Activated CD4-positive, alpha-beta T cell treated with anti-CD3 and anti-CD28 coated beads, Interleukin-2, amount 10 ng/mL, durations not matched to agents 7 days and 5 days (primary cell): ENCODE data around the gene PLEKHH1. TPM values are rescaled to one million over a fixed set of nuclear protein-coding genes. Genes with fewer than 3 reads are reported as not detected.

Experiments used
- CTCF ChIA-PET: fragments of 350-600 bp; sonication (Branson Sonifier 250); formaldehyde crosslinking; loops from one replicate; lab custom pipeline; 2021; ENCODE audit warnings: antibody characterized with exemption; lab: Charles Lee
- POLR2A ChIA-PET: fragments of 350-600 bp; sonication (Branson Sonifier 250); formaldehyde crosslinking; loops from one replicate; lab custom pipeline; 2021; ENCODE audit warnings: antibody characterized with exemption; lab: Charles Lee
- DNase-seq: peaks from one replicate; pipeline ENCODE4 v3.0.0-alpha.2; 2020
- H3K27ac Mint-ChIP-seq: one replicate; pipeline ENCODE4 v1.8.0; 2021; ENCODE audit warnings: mild to moderate bottlenecking, moderate library complexity, mixed read lengths
- H3K27me3 Mint-ChIP-seq: one replicate; pipeline ENCODE4 v1.8.0; 2021; ENCODE audit warnings: mixed read lengths
- H3K36me3 Mint-ChIP-seq: one replicate; pipeline ENCODE4 v1.8.0; 2021; ENCODE audit warnings: low read depth, mixed read lengths
- H3K4me1 Mint-ChIP-seq: one replicate; pipeline ENCODE4 v1.8.0; 2021; ENCODE audit warnings: mixed read lengths
- H3K4me3 Mint-ChIP-seq: one replicate; pipeline ENCODE4 v1.8.0; 2021; ENCODE audit warnings: mild to moderate bottlenecking, moderate library complexity, mixed read lengths
- H3K9me3 Mint-ChIP-seq: one replicate; pipeline ENCODE4 v1.8.0; 2021; ENCODE audit warnings: mixed read lengths
- total RNA-seq, 2 experiments: library from RNA; stranded (reverse); gene quantifications; one replicate each; pipeline ENCODE4 v1.2.3, GENCODE V29; 2021

PLEKHH1 gene
- total RNA-seq, 2 experiments from 2014 or later: 0.29 to 0.50 TPM

DNA sequence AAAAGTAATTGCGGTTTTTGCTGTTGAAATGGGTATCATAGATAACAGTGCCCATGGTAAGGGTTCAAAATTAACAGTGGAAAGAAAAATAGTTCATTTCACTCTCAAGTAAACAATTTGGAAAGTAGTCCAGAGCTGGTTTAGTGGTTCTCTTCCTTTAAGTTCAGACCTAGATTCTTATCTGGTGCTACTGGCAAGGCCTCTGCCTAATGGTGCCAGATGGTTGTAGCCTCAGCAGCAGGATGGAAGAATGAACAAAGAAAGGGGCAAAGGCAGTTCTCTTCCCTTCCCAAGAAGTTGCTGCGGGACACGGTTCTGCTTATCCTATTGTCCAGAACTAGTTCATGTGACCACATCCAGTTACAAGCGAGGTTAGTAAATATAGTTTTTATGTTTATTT, 97.1 kb downstream of the PLEKHH1 start:
- H3K4me3 Mint-ChIP-seq: no peak overlapping the region
- no peaks in the 10 kb centered on the region for H3K4me1 Mint-ChIP-seq
- ChIA-PET CTCF (no interaction called here), POLR2A (no interaction called here)
- no peaks in the 10 kb centered on the region for H3K36me3 Mint-ChIP-seq
- H3K27me3 Mint-ChIP-seq: no peaks in the 10 kb centered on the region
- H3K27ac Mint-ChIP-seq: no peak overlapping the region
- DNase-seq: no peak
- no peaks in the 10 kb centered on the region for H3K9me3 Mint-ChIP-seq

- Mint-ChIP-seq H3K27me3 (no peaks in the 10 kb centered on the region), H3K9me3 (no peaks in the 10 kb centered on the region), H3K4me3 (no peak overlapping the region), H3K4me1 (no peaks in the 10 kb centered on the region), H3K27ac (no peak overlapping the region), H3K36me3 (no peaks in the 10 kb centered on the region)
- ChIA-PET POLR2A (no interaction called here), CTCF (interaction anchor here (0.8 kb wide), 1 partner anchor 1826 kb away, joined by 3 read pairs; no protein-coding TSS in a partner anchor)
- no peak for DNase-seq
These were observed 97.8 kb downstream of the PLEKHH1 start for GRCh38 chr14:67630938-67631337.

DNA sequence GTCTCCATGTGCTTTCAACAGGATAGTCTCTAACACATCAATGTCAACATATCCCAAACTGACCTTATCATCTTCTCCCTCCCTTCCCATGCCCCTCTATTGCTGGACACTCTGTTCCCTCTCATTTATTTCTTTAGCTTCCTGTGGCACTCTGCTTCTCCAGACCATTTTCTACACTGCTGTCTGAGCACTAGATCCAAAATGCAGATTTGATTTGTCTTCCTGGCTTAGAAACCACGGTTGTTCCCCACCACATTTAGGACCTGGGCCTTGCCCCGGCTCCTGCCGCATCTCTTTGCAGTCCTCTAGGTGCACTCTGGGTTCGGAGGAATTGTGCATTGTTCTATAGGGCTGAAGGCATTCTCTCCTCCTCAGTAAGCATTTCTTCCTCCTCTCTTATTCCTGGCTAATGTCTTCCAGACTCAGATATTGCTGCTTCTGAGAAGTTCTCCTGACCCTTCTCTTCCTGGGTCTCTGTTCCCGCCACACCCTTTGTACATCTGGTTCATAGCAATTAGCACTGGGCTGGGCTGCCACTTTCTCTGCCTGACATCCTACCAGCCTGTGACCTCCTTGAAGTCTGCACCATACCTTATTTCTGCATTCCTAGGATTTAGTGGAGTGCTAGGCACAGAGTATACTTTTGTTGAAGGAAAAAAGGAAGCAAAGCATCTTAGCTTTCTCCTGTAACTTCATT, 100.5 kb downstream of the PLEKHH1 start:
- no peak overlapping the region for H3K27ac Mint-ChIP-seq
- no peaks in the 10 kb centered on the region for H3K4me1 Mint-ChIP-seq
- H3K27me3 Mint-ChIP-seq: no peaks in the 10 kb centered on the region
- H3K9me3 Mint-ChIP-seq: no peaks in the 10 kb centered on the region
- no peaks in the 10 kb centered on the region for H3K36me3 Mint-ChIP-seq
- POLR2A ChIA-PET: interaction anchor here (0.6 kb wide), 1 partner anchor 19 kb away, joined by 4 read pairs; no protein-coding TSS in a partner anchor
- no peak for DNase-seq
- CTCF ChIA-PET: interaction anchor here (1.0 kb wide), 1 partner anchor 19 kb away, joined by 3 read pairs; no protein-coding TSS in a partner anchor
- H3K4me3 Mint-ChIP-seq: no peak overlapping the region

- no peaks in the 10 kb centered on the region for H3K9me3 Mint-ChIP-seq
- H3K27ac Mint-ChIP-seq: no peak overlapping the region
- H3K27me3 Mint-ChIP-seq: no peaks in the 10 kb centered on the region
- CTCF ChIA-PET: interaction anchor here (0.9 to 2.2 kb wide), 3 partner anchors 20 to 68 kb away, joined by 3 to 5 read pairs (median 3); no protein-coding TSS in a partner anchor
- H3K36me3 Mint-ChIP-seq: no peaks in the 10 kb centered on the region
- H3K4me3 Mint-ChIP-seq: no peak overlapping the region
- no peak for DNase-seq
- POLR2A ChIA-PET: no interaction called here
- H3K4me1 Mint-ChIP-seq: no peaks in the 10 kb centered on the region
These were observed 103.3 kb downstream of the PLEKHH1 start for GRCh38 chr14:67636361-67636919.

DNA sequence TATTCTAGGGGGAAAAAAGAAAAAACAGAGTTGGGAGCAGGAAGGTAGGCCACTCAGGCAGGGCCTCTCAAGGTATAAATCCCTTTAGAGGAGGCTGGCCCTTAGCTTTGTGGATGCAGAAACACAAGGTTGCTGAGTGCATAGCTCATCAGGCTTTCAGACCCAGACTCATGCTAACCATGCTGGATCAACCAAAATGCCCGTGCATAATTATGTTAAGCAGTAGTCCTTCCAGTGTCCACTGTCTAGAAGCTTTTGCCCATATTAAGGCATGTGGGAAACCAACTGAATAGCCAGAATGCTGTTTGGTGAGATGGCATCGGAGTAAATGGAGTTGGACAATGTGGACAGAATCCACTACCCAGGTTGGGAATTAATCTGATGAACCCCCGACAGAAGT, 105.6 kb downstream of the PLEKHH1 start:
- no peak overlapping the region for H3K4me3 Mint-ChIP-seq

More for the DNA sequence above, 105.6 kb downstream of the PLEKHH1 start:
- ChIA-PET POLR2A (no interaction called here), CTCF (interaction anchor here (0.5 kb wide), 1 partner anchor 21 kb away, joined by 3 read pairs; no protein-coding TSS in a partner anchor)
- DNase-seq: no peak
- no peaks in the 10 kb centered on the region for H3K9me3 Mint-ChIP-seq
- no peak overlapping the region for H3K27ac Mint-ChIP-seq
- no peaks in the 10 kb centered on the region for H3K36me3 Mint-ChIP-seq
- H3K27me3 Mint-ChIP-seq: no peaks in the 10 kb centered on the region
- H3K4me1 Mint-ChIP-seq: peaks cover 11% of the 10 kb centered on the region

Other genes with a start within 250 kb of the PLEKHH1 start
- 10 to 100 TPM; 43.6 to 48.9 TPM for gene ATP6V1D, start 173.5 kb upstream of the PLEKHH1 start, total RNA-seq
- 100 to 1,000 TPM; 114 to 115 TPM for gene EIF2S1, start 173.0 kb upstream of the PLEKHH1 start, total RNA-seq
- 1 to 10 TPM in 1 of 2 experiments, under 1 TPM in 1; 0.45 to 1.1 TPM for gene PLEK2, start 121.1 kb upstream of the PLEKHH1 start, total RNA-seq
- 10 to 100 TPM; 24.3 to 25.1 TPM for gene TMEM229B, start 44.6 kb upstream of the PLEKHH1 start, total RNA-seq
- gene PIGH, start 67.0 kb downstream of the PLEKHH1 start, total RNA-seq: 10 to 100 TPM; 17.4 to 18.5 TPM
- gene ARG2, start 86.6 kb downstream of the PLEKHH1 start, total RNA-seq: 1 to 10 TPM; 1.0 to 1.6 TPM
- 10 to 100 TPM; 62.7 to 71.4 TPM for gene VTI1B, start 141.3 kb downstream of the PLEKHH1 start, total RNA-seq
- 10 to 100 TPM; 36.7 to 37.9 TPM for gene RDH11, start 162.5 kb downstream of the PLEKHH1 start, total RNA-seq
- gene RDH12, start 168.6 kb downstream of the PLEKHH1 start, total RNA-seq: not detected